GM13976 (cell line): ENCODE measurements around the gene KLK10.

Experiments used
- DNase-seq: peaks from one replicate; pipeline ENCODE4 v3.0.0; 2012; ENCODE audit warnings: low spot score
- in situ Hi-C: fragments of 300-500 bp; cut with MboI; formaldehyde crosslinking; loops from one replicate; pipeline ENCODE4 v1.12.0; 2022; ENCODE audit warnings: low sequenced_read_pairs, mixed read lengths, inconsistent platforms; ENCODE audit not compliant: unreplicated experiment
- TF ChIP-seq, protein P1 (sequence below): IDR thresholded peaks from 2 replicates; pipeline ENCODE4 v1.5.1; 2012; ENCODE audit warnings: borderline replicate concordance, mild to moderate bottlenecking; ENCODE audit not compliant: insufficient read depth; ENCODE audit errors: extremely low read depth, missing control alignments, control extremely low read depth

The KLK10 gene

DNA sequence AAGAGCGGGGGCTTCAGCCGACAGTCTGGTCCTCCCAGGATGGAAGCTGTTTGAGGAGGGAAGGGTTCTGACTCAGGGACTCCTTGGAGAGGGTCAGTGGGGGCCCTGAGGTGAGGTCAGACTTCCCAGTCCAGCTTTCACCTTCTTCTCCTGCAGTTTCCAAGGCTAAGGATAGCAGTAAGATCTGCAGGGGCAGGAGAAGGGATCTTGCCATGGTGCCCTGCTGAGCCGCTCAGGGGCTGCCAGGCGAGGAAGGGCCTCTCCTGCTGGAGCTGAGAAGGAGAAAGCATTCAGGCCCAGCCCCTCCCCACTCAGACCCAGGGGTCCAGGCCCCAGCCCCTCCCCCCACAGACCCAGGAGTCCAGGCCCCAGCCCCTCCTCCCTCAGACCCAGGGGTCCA lies 37.3 kb downstream of the KLK10 start:
- TF ChIP-seq, protein P1, sequence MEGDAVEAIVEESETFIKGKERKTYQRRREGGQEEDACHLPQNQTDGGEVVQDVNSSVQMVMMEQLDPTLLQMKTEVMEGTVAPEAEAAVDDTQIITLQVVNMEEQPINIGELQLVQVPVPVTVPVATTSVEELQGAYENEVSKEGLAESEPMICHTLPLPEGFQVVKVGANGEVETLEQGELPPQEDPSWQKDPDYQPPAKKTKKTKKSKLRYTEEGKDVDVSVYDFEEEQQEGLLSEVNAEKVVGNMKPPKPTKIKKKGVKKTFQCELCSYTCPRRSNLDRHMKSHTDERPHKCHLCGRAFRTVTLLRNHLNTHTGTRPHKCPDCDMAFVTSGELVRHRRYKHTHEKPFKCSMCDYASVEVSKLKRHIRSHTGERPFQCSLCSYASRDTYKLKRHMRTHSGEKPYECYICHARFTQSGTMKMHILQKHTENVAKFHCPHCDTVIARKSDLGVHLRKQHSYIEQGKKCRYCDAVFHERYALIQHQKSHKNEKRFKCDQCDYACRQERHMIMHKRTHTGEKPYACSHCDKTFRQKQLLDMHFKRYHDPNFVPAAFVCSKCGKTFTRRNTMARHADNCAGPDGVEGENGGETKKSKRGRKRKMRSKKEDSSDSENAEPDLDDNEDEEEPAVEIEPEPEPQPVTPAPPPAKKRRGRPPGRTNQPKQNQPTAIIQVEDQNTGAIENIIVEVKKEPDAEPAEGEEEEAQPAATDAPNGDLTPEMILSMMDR: no peak
- in situ Hi-C loops: no loop called here
- DNase-seq: no peak

DNA sequence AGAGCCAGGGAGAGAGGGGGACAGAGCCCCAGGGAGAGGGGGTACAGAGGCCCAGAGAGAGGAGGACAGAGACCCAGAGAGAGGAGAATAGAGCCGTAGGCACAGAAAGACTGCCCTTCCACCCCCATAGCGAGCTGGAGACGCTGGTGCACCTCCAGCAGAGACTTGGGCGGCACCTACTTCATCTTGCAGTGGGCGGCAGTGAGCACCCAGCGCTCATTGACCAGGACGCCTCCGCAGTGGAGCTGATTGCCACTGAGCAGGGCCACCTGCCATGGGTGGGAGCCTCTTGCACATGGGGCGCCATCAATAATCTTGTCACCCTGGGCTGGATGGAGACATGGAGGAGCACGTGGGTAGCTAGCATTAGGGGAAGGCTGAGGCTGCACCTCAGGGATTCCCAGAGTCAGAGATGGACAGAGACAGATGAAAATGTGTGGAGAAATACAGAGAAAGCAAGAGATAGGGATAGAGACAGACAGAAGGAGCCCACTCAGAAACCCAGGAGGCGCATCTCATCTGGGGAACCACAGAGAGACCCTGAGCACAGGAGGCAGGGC lies 37.8 kb downstream of the KLK10 start:
- DNase-seq: no peak
- TF ChIP-seq, protein P1: no peak
- in situ Hi-C loops: no loop called here

DNA sequence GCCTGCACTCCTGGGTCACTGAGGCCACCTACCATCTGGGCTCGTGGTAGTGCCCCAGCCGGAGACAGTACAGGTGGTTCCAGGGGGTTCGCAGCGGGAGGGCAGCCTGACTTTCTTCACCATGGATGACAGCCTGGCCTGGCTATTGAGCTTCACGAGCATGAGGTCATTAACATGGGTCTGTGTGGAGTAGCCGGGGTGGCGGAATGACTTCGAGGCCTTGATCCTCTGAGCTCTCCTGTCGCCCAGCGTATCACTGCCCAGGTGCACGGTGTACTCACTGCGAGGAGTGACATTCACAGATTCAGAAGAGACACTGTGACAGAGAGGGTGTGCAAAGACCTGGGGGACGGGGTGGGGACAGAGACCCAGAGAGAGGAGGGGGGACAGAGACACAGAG lies 39.3 kb downstream of the KLK10 start:
- no peak for DNase-seq
- TF ChIP-seq, protein P1: no peak
- in situ Hi-C loops: no loop called here

DNA sequence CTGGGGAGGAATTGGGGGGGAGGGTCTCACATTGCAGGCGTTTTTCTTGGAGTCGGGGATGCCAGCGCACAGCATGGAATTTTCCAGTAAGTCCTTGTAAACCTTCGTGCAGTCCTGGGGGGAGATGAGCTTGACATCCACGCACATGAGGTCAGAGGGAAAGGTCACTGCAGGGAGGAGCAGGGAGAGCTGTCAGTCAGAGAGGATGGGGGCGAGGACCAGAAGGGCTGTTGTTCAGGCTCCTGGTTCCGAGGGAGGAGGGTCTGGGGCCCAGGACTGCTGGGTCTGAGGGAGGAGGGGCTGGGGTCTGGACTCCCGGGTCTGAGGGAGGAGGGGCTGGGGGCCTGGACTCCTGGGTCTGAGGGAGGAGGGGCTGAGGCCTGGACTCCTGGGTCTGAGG lies 39.8 kb downstream of the KLK10 start:
- DNase-seq: no peak
- in situ Hi-C loops: no loop called here
- TF ChIP-seq, protein P1: no peak

DNA sequence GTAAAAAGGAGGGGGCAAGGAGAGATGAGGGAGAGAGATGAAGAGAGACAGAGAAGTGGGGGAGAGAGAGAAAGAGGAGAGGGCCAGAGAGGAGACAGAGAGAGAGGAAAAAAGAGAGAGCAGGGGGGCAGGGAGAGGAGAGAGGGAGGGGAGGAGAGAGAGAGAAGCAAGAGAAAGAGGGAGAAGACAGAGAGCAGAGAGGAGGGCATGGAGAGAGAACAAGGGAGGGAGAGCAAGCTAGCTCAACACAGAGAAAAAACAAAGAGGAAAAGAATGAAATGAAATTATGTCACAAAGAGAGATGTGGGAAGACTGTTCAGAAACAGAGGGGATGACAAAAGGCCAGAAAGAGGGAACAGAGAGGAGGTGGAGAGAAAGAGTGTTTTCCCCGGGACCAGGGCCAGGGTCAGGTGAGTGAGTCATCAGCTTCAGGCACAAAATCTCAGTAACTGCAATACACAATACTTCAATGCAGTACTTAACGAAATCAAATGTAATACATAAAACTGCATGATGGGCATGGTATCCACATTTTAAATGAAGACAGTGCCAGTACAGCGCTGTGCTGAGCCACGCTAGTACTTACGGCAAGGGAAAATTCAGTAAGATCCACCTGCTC lies 40.6 kb downstream of the KLK10 start:
- in situ Hi-C loops: no loop called here
- TF ChIP-seq, protein P1: no peak
- DNase-seq: no peak

DNA sequence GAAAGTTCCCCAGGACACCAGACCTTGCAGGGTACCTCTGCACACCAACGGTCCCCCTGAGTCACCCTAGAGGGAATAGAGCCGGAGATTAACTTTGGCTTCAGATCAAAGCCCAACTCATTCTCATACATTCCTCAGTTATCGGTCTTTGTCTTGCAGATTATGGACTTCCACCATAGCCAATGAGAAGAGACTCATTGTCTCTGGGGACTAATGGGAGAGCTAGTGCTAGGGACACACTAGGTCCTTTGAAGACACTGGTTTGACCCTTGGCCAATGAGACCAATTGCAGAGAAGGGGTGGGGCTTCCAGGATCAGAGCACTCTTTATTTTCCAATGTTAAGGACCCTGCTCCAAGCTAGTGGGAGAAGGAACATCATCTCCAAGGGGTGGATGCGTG lies 41.9 kb downstream of the KLK10 start:
- no peak for DNase-seq
- in situ Hi-C loops: no loop called here
- TF ChIP-seq, protein P1: no peak

DNA sequence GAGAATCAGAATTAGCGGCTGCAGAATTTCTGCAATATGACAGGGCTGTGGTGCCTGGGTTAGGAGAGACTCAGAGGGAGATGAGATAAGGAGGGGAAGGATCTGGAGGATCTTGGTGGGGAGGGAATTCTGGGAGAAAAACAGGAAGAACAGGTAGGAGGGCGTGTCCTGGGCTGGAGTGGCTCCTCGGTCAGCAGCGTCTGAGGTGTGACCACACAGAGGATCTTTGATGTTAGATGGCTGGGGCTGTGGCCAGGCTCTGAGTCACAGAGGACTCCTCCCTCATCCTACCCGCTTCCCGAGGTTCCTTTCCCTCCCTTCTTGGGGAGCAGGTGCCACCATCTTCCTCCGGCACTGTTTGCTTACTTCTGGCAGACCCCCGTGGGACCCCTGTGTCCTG lies 43.7 kb downstream of the KLK10 start:
- no peak for DNase-seq
- in situ Hi-C loops: no loop called here
- TF ChIP-seq, protein P1: no peak
